HPDE6-E6E7 (cell line): ENCODE data around the gene ZNF423.
"Not testable (repeated sequence)": the region's sequence is repeated elsewhere in the genome, so short reads cannot be mapped to it uniquely, and the experiment has no call there.

Experiments used
- DNase-seq: peaks from one replicate; pipeline ENCODE4 v3.0.0; 2011; ENCODE audit warnings: missing footprints; ENCODE audit errors: extremely low spot score

ZNF423 gene

DNA sequence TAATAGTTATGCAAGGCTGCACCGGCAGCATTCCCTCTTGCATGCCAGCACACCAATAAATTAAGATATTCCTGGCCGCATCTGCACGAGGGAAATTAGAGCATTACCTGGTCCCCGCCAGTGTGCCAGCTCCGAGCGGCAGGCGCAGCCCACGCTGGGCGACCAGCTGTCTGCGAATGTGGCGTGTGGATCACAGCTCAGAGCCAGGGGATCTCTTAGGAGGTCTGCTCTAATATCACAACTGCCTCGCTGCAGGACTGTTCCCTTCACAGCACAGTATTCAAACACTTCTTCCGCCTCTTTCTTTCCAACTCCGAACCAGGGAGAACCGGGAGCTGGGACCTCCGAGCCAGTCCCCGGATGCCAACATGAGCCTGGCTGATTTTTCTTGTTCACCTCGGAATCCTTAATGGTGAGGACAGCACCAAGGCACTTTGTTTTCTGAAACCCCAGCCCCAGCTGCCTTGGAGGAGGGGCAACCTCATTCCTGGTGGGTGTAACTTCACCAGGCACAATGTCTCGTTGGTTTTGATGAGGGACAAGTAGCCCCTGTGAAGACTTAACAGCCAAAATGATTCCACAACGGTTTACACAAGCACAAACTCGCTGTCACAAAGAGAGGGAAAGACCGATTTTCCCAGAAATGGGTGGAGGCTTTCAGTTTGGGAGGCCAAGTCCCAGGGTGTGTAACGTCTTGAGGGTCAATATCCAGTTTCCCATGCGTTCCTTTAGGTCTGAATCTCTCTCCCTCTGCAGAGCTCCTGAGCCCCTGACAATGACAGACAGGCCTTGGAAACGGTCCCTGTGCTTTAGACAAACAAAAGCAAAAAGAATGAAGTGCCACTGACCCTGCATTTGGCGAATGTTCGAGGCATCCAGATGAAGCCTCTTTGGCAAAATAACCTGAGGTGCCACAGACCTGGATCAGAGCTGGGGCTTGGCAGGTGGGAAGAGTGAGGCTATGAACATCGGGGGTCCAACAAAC is 269.2 kb downstream of the ZNF423 start:
- no peak for DNase-seq

DNA sequence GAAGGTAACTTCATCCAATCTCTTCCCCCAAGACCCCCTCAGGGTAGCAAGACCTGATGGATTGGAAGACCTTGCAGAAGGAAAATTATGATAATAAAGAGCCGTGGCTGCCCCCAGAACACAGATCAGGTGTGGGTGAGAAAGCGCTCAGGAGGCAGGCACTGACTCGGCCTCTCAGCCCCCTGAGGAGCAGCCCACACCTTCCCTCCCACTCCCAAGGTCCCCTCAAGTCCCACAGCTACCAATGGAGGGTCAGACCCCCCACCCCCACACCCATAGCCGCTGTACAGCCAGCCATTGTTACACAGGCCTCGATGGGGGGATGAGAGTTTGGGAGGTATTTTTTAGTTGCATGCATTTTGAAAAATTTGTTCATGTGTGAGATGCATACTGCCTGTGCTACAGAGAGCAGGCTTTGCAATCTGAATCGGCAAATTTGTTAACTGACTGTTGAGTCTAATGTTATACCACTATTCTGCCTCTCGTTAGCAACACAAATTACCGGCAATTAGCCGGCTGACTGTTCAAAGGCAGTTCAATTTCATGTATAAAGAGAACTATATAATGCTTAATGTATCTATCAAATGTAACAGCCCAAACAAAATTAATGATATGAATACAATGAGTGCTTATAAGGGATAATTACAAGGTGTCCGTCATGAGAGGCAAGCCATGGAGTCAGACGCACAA is 270.6 kb downstream of the ZNF423 start:
- DNase-seq, result no peak

DNA sequence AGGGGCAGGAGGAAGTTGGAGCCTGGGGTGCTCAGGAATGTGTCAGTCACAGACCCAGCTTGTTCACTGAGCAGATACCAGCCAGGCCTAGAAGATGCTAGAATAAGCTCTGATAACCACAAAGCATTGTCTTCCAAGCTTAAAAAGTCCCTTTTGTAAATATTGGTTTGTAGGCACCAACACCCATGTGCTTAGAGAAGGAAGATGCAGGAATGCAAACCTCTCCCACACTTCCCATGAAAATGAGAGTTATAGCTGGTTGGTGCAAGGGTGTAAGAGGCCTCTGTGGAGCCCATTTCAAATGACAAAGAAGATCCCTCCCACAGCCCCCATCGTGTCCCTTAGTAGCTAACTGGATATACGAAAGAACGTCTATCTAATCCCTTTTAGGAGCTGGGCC is 272.0 kb downstream of the ZNF423 start:
- no peak for DNase-seq

DNA sequence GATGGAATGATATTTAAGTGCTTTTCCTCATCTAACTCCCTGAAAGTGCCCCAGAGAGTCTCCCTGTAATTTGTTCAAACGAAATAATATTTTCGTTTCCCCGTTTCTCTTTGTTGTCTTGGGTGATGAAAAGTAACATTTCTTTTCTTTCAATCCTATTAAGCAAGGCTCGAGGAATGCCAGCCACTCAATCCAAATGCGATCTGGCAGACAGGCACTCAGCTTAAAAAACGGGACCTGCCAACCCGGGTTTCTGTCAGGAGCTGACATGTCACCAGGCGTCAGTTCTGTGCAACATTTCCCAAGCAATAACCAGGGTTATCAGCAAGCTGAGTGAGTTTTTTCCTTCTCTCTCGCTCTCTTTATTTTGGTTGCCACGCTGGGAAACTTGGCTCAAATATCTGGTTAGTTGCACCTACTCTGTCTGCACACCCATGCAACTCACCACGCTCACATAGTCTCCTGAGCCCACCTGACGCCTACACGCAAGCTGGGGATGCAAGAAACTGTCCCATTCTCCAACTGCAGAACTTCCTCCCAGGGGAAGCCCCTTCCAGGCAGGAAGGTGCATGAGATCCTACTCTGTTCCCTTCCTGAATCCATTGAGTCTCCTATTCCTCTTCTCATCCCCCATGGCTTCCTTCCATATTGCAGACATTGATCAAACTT is 274.1 kb downstream of the ZNF423 start:
- DNase-seq, result no peak

DNA sequence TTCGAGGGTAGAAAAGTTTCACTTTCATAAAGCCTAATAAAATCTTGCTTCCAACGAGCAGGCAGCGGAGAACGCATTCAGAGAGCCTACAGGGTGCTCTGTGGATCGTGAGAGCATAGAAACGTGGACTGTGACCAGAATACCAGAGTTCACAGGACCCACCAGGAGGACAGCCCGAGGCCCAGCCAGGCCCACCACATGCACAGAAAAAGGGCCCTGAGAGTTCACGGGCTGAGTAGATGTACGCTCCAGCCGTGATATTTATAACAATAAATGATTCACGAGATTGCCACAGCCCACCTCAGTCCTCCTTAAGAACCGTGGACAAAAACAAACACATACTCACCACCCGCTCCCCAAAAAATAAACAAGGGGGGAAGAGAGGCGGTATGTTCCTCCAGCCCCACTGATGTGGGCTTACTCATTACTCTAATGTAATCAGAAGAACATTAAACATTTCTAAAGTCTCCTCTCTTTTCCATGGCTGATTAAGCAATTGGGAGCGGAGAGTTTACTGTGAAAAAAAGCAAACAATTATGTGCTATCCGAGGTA is 275.1 kb downstream of the ZNF423 start:
- DNase-seq, result no peak

- DNase-seq, result no peak
Observed at GRCh38 chr16:49578435-49579024, 277.4 kb downstream of the ZNF423 start.

DNA sequence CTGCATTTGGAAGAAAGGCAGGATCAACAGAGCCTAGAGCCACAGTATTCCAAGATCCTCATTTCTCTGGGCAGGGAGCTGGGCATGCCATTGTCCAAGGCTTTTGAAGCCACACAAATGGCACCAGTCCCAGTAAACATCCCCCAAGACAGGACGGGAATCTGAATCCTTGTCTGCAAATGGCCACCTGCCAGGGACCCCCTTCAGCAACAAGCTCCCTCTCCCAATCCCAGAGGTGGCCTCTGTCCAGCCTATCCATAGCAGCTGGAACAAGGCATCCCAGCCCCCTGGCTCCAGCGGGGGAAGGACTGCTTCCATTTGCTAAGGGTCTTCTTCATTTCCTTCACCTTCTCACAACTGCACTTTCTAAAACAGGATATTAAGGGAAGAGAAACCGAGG is 277.9 kb downstream of the ZNF423 start:
- no peak for DNase-seq

- DNase-seq, result no peak
Observed at GRCh38 chr16:49576941-49577340, 279.0 kb downstream of the ZNF423 start.

DNA sequence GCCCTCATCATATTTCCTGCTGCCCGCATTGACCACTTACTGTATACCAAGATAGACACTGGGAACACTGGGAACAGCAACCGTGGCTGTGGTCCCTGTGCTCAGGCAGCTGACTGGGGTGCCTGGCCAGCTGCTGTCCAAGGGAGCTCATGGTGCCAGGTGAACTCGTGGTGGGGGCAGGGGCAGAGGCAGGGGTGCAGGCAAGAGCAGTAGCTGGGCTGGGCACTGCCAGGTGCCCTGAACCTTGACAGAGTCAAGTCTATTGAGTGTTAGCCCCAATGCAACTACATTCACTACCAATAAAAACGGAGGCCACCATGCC is 279.8 kb downstream of the ZNF423 start:
- no peak for DNase-seq

DNA sequence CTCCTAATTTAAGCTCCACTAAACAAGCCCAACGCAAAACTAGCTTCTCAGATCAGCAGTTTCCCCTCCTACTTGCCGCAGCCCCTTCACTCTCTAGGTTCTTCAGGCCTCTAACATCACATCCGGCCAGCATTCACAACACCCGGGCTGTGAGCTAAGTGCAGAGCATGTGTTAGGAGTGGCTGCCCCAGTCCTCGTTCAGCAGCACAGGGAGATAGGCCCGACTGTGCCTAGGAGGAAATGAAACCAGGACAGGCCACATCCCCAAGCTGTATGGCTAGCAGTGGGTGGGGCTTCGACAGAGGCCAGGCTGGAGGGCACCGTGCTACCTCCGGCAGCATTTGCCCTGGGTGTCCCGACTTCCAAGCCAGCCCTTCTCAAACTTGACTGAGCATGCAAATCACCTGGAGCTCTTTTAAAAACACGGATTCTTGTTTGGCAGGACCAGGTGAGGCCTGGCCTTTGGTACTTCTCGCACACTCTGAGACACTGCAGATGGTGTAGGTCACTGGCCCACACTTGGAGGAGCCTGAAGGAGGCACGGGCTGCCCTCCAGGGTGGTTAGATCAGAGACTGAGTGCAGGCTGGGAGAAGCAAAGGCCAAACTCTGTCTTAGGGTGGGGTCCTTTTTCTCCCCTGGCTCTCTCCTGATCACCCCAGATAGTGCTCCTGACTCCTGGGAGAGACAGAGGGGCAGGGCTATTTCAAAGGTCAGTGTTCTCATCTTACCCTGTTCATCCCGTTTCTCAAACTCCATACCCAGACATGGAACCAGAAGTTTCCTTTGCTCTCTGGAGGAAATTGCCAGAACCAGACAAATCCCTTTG is 280.4 kb downstream of the ZNF423 start:
- DNase-seq, result no peak

- no peak for DNase-seq
Observed at GRCh38 chr16:49574826-49575225, 281.1 kb downstream of the ZNF423 start.

GRCh38 chr16:49567950-49568349 is 288.0 kb downstream of the ZNF423 start:
- no peak for DNase-seq

GRCh38 chr16:49566432-49566831 is 289.5 kb downstream of the ZNF423 start:
- no peak for DNase-seq

DNA sequence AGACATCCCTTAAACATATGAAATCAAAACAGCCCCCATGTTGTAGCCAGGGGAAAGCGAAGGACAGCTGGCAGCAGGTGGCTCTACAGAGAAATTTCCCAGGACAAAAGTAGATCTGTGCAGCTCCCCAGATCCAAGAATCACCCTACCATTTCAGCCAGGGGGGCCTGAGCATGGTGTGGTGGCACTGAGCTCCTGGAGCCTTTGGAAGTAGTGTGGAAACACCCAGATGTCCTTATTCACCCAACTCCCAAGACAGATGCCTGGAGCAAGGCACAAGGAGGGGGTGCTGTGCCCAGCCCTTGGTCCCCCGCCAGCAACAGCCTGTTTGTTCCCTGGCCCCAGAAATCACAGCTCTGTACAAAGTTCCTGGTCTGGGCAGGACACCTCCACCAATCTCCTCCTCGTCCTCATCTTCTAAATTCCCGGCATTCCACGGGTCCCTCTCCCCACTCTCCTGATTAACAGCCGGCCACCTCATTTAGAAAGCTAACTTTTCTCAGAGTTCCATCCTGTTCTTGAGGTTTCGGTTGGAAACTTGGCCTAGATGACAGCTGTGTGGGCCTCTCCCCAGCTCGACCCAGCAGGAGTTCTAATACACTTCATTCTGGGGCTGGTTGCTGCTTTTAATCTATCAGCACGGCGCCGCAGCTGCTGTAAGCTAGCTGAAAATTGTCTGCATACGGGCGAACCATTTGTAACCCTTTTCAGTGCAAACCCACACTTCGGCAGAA is 291.2 kb downstream of the ZNF423 start:
- DNase-seq, result no peak

- no peak for DNase-seq
Observed at GRCh38 chr16:49563666-49564065, 292.2 kb downstream of the ZNF423 start.

GRCh38 chr16:49562894-49563293 is 293.0 kb downstream of the ZNF423 start:
- not testable (repeated sequence) for DNase-seq

- no peak for DNase-seq
Observed at GRCh38 chr16:49562228-49562627, 293.7 kb downstream of the ZNF423 start.

DNA sequence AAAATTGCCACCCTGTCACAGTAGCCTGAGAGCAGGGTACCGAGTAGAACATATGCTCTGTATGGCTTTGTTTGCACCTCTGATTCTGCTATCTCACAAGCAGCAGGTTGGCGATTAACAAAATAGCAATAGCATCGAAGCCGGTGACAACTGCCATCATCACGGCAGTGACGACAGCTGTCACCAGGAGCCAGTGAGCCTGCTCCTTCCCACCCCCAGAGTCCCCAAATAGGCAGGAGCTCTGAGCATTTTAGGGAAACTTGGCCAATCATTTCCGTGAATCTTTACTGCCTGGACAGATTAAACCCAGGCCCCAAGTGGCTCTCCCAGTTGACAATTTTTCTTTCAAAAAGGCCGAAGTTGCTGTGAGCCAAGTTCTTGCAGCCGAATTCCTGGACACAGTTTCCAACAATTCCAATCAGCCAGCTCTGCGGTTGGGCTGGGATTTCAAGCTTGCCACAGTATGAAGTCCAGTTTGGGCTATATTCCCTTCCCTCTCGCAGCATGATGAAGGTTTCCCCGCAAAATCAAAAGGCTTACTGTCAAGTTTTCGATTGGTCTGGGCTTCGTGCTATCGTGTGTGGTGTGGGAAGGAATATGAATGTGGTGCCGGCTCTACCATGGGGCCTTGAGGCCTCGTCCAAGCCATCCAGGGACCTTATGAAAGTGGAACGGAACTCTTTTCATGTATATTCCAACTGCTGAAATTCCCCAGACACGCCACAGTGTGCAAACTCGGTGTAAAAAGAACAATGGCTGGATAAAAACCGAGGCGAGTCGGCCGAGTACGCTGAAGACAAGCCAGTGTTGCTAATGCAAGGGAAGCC is 295.7 kb downstream of the ZNF423 start:
- DNase-seq, result no peak

- no peak for DNase-seq
Observed at GRCh38 chr16:49559242-49559641, 296.7 kb downstream of the ZNF423 start.
